WTC11 (cell line): ENCODE measurements around the gene NRN1. TPM values are rescaled to one million over a fixed set of nuclear protein-coding genes. Genes with fewer than 3 reads are reported as not detected.

Source experiments
- ATAC-seq: fragments of 200-7000 bp; cut with Tn5 transposase; 2 replicates; pipeline ENCODE4 v1.10.0; 2021; ENCODE audit warnings: mild to moderate bottlenecking, moderate library complexity
- Bru-seq: library from RNA; stranded (reverse); fragments of 400-500 nt; gene quantifications from one replicate; lab custom pipeline; 2021; lab: Mats Ljungman, UMichigan
- CTCF ChIA-PET: fragments of 300-600 bp; sonication (Branson Sonifier 250); formaldehyde crosslinking; loops from one replicate; lab custom pipeline; 2021; ENCODE audit warnings: antibody characterized with exemption; lab: Charles Lee
- POLR2A ChIA-PET: fragments of 350-600 bp; sonication (Branson Sonifier 250); formaldehyde crosslinking; loops from one replicate; lab custom pipeline; 2021; ENCODE audit warnings: antibody characterized with exemption; lab: Charles Lee
- DNase-seq: peaks from one replicate; pipeline ENCODE4 v3.0.0; 2021; ENCODE audit warnings: low spot score
- H3K27ac Mint-ChIP-seq: 2 replicates; pipeline ENCODE4 v1.8.0; 2021; ENCODE audit warnings: mixed read lengths
- H3K27me3 Mint-ChIP-seq: 2 replicates; pipeline ENCODE4 v1.8.0; 2021; ENCODE audit warnings: low read depth, mild to moderate bottlenecking, moderate library complexity, mixed read lengths
- H3K36me3 Mint-ChIP-seq: 2 replicates; pipeline ENCODE4 v1.8.0; 2021; ENCODE audit warnings: mixed read lengths
- H3K4me1 Mint-ChIP-seq: 2 replicates; pipeline ENCODE4 v1.8.0; 2022; ENCODE audit warnings: mixed read lengths
- H3K4me3 Mint-ChIP-seq: 2 replicates; pipeline ENCODE4 v1.8.0; 2021; ENCODE audit warnings: mild to moderate bottlenecking, moderate library complexity, mixed read lengths
- H3K9me3 Mint-ChIP-seq: 2 replicates; pipeline ENCODE4 v1.8.0; 2021; ENCODE audit warnings: mixed read lengths
- CBFB ChIP-seq: sonication (generic); formaldehyde crosslinking; IDR thresholded peaks from 2 replicates; pipeline ENCODE4 v1.8.1; 2022; ENCODE audit warnings: mild to moderate bottlenecking, low read depth, missing genetic modification reagents
- CDX4 ChIP-seq: fragments of 250-450 bp; sonication (Bioruptor Pico); IDR thresholded peaks from 2 replicates; pipeline ENCODE4 v1.9.0; 2021; ENCODE audit warnings: moderate library complexity, mild to moderate bottlenecking, inconsistent platforms, borderline replicate concordance
- EMX1 ChIP-seq: fragments of 250-450 bp; sonication (Bioruptor Pico); IDR thresholded peaks from 2 replicates; pipeline ENCODE4 v1.8.0; 2021; ENCODE audit warnings: mild to moderate bottlenecking
- ERG ChIP-seq: fragments of 250-450 bp; sonication (Bioruptor Pico); IDR thresholded peaks from 2 replicates; pipeline ENCODE4 v1.8.0; 2021; ENCODE audit warnings: mild to moderate bottlenecking
- FOXP4 ChIP-seq: sonication (generic); formaldehyde crosslinking; IDR thresholded peaks from 2 replicates; pipeline ENCODE4 v1.8.0; 2022; ENCODE audit warnings: mild to moderate bottlenecking, missing genetic modification reagents
- IRF1 ChIP-seq: sonication (generic); formaldehyde crosslinking; IDR thresholded peaks from 2 replicates; pipeline ENCODE4 v1.8.0; 2023; ENCODE audit warnings: missing genetic modification reagents
- MYBL2 ChIP-seq: sonication (generic); formaldehyde crosslinking; IDR thresholded peaks from 2 replicates; pipeline ENCODE4 v1.8.1; 2023; ENCODE audit warnings: mild to moderate bottlenecking, moderate library complexity, missing genetic modification reagents
- NFATC4 ChIP-seq: fragments of 250-450 bp; sonication (Bioruptor Pico); IDR thresholded peaks from 2 replicates; pipeline ENCODE4 v1.9.0; 2021; ENCODE audit warnings: mild to moderate bottlenecking
- NFE2L1 ChIP-seq: sonication (generic); formaldehyde crosslinking; IDR thresholded peaks from 2 replicates; pipeline ENCODE4 v1.8.1; 2023; ENCODE audit warnings: missing genetic modification reagents
- NR2C2 ChIP-seq: sonication (generic); formaldehyde crosslinking; IDR thresholded peaks from 2 replicates; pipeline ENCODE4 v1.8.0; 2022; ENCODE audit warnings: mild to moderate bottlenecking, missing genetic modification reagents
- RELA ChIP-seq: sonication (generic); formaldehyde crosslinking; IDR thresholded peaks from 2 replicates; pipeline ENCODE4 v1.8.1; 2022; ENCODE audit warnings: missing genetic modification reagents, mild to moderate bottlenecking, borderline replicate concordance
- SP1 ChIP-seq: sonication (generic); formaldehyde crosslinking; conservative IDR thresholded peaks from 2 replicates; pipeline ENCODE4 v1.8.1; 2022; ENCODE audit warnings: missing genetic modification reagents
- STAT6 ChIP-seq: sonication (generic); formaldehyde crosslinking; conservative IDR thresholded peaks from 2 replicates; pipeline ENCODE4 v1.8.1; 2023; ENCODE audit warnings: mild to moderate bottlenecking, low read depth, missing genetic modification reagents, moderate library complexity
- ZNF281 ChIP-seq: sonication (generic); formaldehyde crosslinking; IDR thresholded peaks from 2 replicates; pipeline ENCODE4 v1.8.0; 2023; ENCODE audit warnings: mild to moderate bottlenecking, missing genetic modification reagents
- ZNF317 ChIP-seq: sonication (generic); formaldehyde crosslinking; IDR thresholded peaks from 2 replicates; pipeline ENCODE4 v1.8.1; 2023; ENCODE audit warnings: low read depth, mild to moderate bottlenecking, moderate library complexity, missing genetic modification reagents, borderline replicate concordance
- ZNF423 ChIP-seq: fragments of 250-450 bp; sonication (Bioruptor Pico); IDR thresholded peaks from 2 replicates; pipeline ENCODE4 v2.1.2; 2022; ENCODE audit warnings: mild to moderate bottlenecking, moderate library complexity
- long read RNA-seq, 3 experiments: library from RNA in 1 of 3; library from capped mRNA in 1 of 3; library from polyadenylated mRNA in 1 of 3; unstranded in 2 of 3; stranded (forward) in 1 of 3; transcript quantifications; one replicate each; pipeline ENCODE4 v2.0.0, GENCODE V29; 2021
- total RNA-seq: library from RNA; stranded (reverse); gene quantifications from 3 replicates; pipeline ENCODE4 v1.2.3, GENCODE V29; 2021
- TF ChIP-seq, protein P1 (sequence below): sonication (generic); formaldehyde crosslinking; IDR thresholded peaks from 2 replicates; pipeline ENCODE4 v1.8.1; 2023; ENCODE audit warnings: mild to moderate bottlenecking, missing genetic modification reagents

Gene NRN1
- total RNA-seq (0.21 to 0.66 TPM (median 0.50 TPM) in 3 replicates), Bru-seq, nascent RNA (percentile 10 among the genes with signal in this experiment)
- long read RNA-seq, experiment 1, partial matches to known transcripts, result 0 of 2 reads
- long read RNA-seq, experiment 1, other reads (novel, unspliced or antisense), result 1 of 2 reads
- long read RNA-seq, experiment 2, result 0 reads
- long read RNA-seq, experiment 3, result 0 reads

GRCh38 chr6:6006428-6007365 is at the start of gene NRN1:
NRN1 (minus strand) TSS chr6:6006925; CDS start chr6:6006749, 176 bp downstream.
- peak within 1 kb of the TSS; percentile 78 for H3K4me3 Mint-ChIP-seq
- peak; percentile 39; the same call in 1 of the 2 replicates for TF ChIP-seq ZNF423 (CRISPR knock-in tag)
- TF ChIP-seq RELA (CRISPR knock-in tag), result no peak
- no peak for TF ChIP-seq FOXP4 (CRISPR knock-in tag)
- ChIA-PET CTCF (interaction anchor here (0.5 to 2.6 kb wide), 9 partner anchors 9 to 889 kb away, joined by 3 to 18 read pairs (median 4); no protein-coding TSS in a partner anchor), POLR2A (interaction anchor here (1.4 kb wide), 1 partner anchor 12 kb away, joined by 4 read pairs; no protein-coding TSS in a partner anchor)
- H3K27me3 Mint-ChIP-seq, result peaks cover 89% of the 10 kb centered on the region
- no peaks in the 10 kb centered on the region for H3K9me3 Mint-ChIP-seq
- ATAC-seq, result no peak
- peaks cover 46% of the 10 kb centered on the region for H3K4me1 Mint-ChIP-seq
- no peaks in the 10 kb centered on the region for H3K36me3 Mint-ChIP-seq
- no peak for DNase-seq
- no peak within 1 kb of the TSS for H3K27ac Mint-ChIP-seq

- Mint-ChIP-seq H3K27me3 (no peaks in the 10 kb centered on the region; the same call in 1 of the 2 replicates), H3K4me1 (no peaks in the 10 kb centered on the region), H3K9me3 (peaks cover 23% of the 10 kb centered on the region), H3K4me3 (no peak overlapping the region), H3K36me3 (peaks cover 11% of the 10 kb centered on the region), H3K27ac (no peak overlapping the region)
- POLR2A ChIA-PET, result no interaction called here
- ATAC-seq, result no peak
- DNase-seq, result no peak
- CTCF ChIA-PET, result no interaction called here
- no peak for TF ChIP-seq EMX1 (CRISPR knock-in tag)
- TF ChIP-seq ZNF281 (CRISPR knock-in tag), result no peak
- no peak for TF ChIP-seq SP1 (CRISPR knock-in tag)
- no peak for TF ChIP-seq ERG
- no peak for TF ChIP-seq NFE2L1 (CRISPR knock-in tag)
- TF ChIP-seq, protein P1, sequence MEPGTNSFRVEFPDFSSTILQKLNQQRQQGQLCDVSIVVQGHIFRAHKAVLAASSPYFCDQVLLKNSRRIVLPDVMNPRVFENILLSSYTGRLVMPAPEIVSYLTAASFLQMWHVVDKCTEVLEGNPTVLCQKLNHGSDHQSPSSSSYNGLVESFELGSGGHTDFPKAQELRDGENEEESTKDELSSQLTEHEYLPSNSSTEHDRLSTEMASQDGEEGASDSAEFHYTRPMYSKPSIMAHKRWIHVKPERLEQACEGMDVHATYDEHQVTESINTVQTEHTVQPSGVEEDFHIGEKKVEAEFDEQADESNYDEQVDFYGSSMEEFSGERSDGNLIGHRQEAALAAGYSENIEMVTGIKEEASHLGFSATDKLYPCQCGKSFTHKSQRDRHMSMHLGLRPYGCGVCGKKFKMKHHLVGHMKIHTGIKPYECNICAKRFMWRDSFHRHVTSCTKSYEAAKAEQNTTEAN (CRISPR knock-in tag), result no peak
- no peak for TF ChIP-seq CBFB (CRISPR knock-in tag)
- no peak for TF ChIP-seq NFATC4 (CRISPR knock-in tag)
- TF ChIP-seq MYBL2 (CRISPR knock-in tag), result no peak
- TF ChIP-seq ZNF317, result no peak
- TF ChIP-seq IRF1 (CRISPR knock-in tag), result no peak
- TF ChIP-seq NR2C2 (CRISPR knock-in tag), result no peak
- TF ChIP-seq STAT6 (CRISPR knock-in tag), result no peak
- TF ChIP-seq CDX4 (CRISPR knock-in tag), result no peak
Measured at GRCh38 chr6:6052216-6052615, 45.5 kb upstream of the NRN1 start.
